Nephron progenitor cell (in vitro differentiated cells): ENCODE measurements around the gene PLA2G12B.
"Not testable (repeated sequence)": the region's sequence is repeated elsewhere in the genome, so short reads cannot be mapped to it uniquely, and the experiment has no call there.

Experiments
- DNase-seq: peaks from one replicate; pipeline ENCODE4 v3.0.0; 2021
- H3K27ac Mint-ChIP-seq: 2 replicates; pipeline ENCODE4 v1.8.0; 2021; ENCODE audit warnings: mild to moderate bottlenecking, moderate library complexity, mixed read lengths
- H3K27me3 Mint-ChIP-seq: 2 replicates; pipeline ENCODE4 v1.8.0; 2021; ENCODE audit warnings: mild to moderate bottlenecking, low read depth, mixed read lengths; ENCODE audit not compliant: poor library complexity
- H3K36me3 Mint-ChIP-seq: 2 replicates; pipeline ENCODE4 v1.8.0; 2021; ENCODE audit warnings: low read depth, mixed read lengths
- H3K4me1 Mint-ChIP-seq: 2 replicates; pipeline ENCODE4 v1.8.0; 2021; ENCODE audit warnings: mixed read lengths
- H3K4me3 Mint-ChIP-seq: 2 replicates; pipeline ENCODE4 v1.8.0; 2021; ENCODE audit warnings: mild to moderate bottlenecking, moderate library complexity, mixed read lengths
- H3K9me3 Mint-ChIP-seq: 2 replicates; pipeline ENCODE4 v1.8.0; 2021; ENCODE audit warnings: mild to moderate bottlenecking, moderate library complexity, mixed read lengths
- CTCF ChIP-seq: fragments of 200-600 bp; sonication (generic); IDR thresholded peaks from 2 replicates; pipeline ENCODE4 v1.5.0; 2021; ENCODE audit warnings: antibody characterized with exemption

PLA2G12B gene

GRCh38 chr10:72928798-72929197 is 25.8 kb downstream of the PLA2G12B start:
- H3K36me3 Mint-ChIP-seq: no peaks in the 10 kb centered on the region
- no peak for DNase-seq
- H3K4me3 Mint-ChIP-seq: no peak overlapping the region
- H3K9me3 Mint-ChIP-seq: no peaks in the 10 kb centered on the region
- no peaks in the 10 kb centered on the region for H3K27me3 Mint-ChIP-seq
- TF ChIP-seq CTCF: no peak
- peaks cover 12% of the 10 kb centered on the region for H3K4me1 Mint-ChIP-seq
- H3K27ac Mint-ChIP-seq: no peak overlapping the region

GRCh38 chr10:72927485-72927884 is 27.1 kb downstream of the PLA2G12B start:
- no peak overlapping the region for H3K4me3 Mint-ChIP-seq
- no peaks in the 10 kb centered on the region for H3K27me3 Mint-ChIP-seq
- peaks cover 12% of the 10 kb centered on the region for H3K4me1 Mint-ChIP-seq
- H3K27ac Mint-ChIP-seq: no peak overlapping the region
- DNase-seq: no peak
- TF ChIP-seq CTCF: no peak
- peaks cover 2% of the 10 kb centered on the region for H3K9me3 Mint-ChIP-seq
- H3K36me3 Mint-ChIP-seq: no peaks in the 10 kb centered on the region

GRCh38 chr10:72925951-72926465 is 28.6 kb downstream of the PLA2G12B start:
- Mint-ChIP-seq H3K9me3 (peaks cover 15% of the 10 kb centered on the region), H3K36me3 (peaks cover 7% of the 10 kb centered on the region), H3K27ac (no peak overlapping the region), H3K4me1 (peaks cover 12% of the 10 kb centered on the region), H3K27me3 (peaks cover 2% of the 10 kb centered on the region), H3K4me3 (no peak overlapping the region)
- TF ChIP-seq CTCF: no peak
- DNase-seq: no peak

GRCh38 chr10:72924351-72924750 is 30.3 kb downstream of the PLA2G12B start:
- Mint-ChIP-seq H3K36me3 (peaks cover 23% of the 10 kb centered on the region), H3K27ac (no peak overlapping the region), H3K4me3 (no peak overlapping the region), H3K9me3 (peaks cover 32% of the 10 kb centered on the region), H3K27me3 (peaks cover 2% of the 10 kb centered on the region), H3K4me1 (peaks cover 7% of the 10 kb centered on the region)
- DNase-seq: no peak
- no peak for TF ChIP-seq CTCF

GRCh38 chr10:72921147-72921683 is 33.4 kb downstream of the PLA2G12B start:
- DNase-seq, H3K4me1 Mint-ChIP-seq, H3K4me3 Mint-ChIP-seq, H3K27ac Mint-ChIP-seq, H3K27me3 Mint-ChIP-seq: not testable (repeated sequence)
- Mint-ChIP-seq H3K9me3 (peaks cover 49% of the 10 kb centered on the region), H3K36me3 (peaks cover 25% of the 10 kb centered on the region)

GRCh38 chr10:72918352-72918751 is 36.3 kb downstream of the PLA2G12B start:
- H3K4me3 Mint-ChIP-seq: no peak overlapping the region

GRCh38 chr10:72917803-72918332 is 36.7 kb downstream of the PLA2G12B start:
- not testable (repeated sequence) for DNase-seq, H3K4me3 Mint-ChIP-seq, H3K27ac Mint-ChIP-seq, H3K27me3 Mint-ChIP-seq, H3K4me1 Mint-ChIP-seq
- peaks cover 25% of the 10 kb centered on the region for H3K36me3 Mint-ChIP-seq
- peaks cover 49% of the 10 kb centered on the region for H3K9me3 Mint-ChIP-seq

More at GRCh38 chr10:72918352-72918751, 36.3 kb downstream of the PLA2G12B start:
- H3K9me3 Mint-ChIP-seq: peaks cover 49% of the 10 kb centered on the region
- H3K27ac Mint-ChIP-seq: no peak overlapping the region
- H3K36me3 Mint-ChIP-seq: peaks cover 25% of the 10 kb centered on the region
- H3K4me1 Mint-ChIP-seq: peaks cover under 1% of the 10 kb centered on the region
- no peak for TF ChIP-seq CTCF
- no peak for DNase-seq
- peaks cover 6% of the 10 kb centered on the region for H3K27me3 Mint-ChIP-seq

GRCh38 chr10:72917201-72917600 is 37.4 kb downstream of the PLA2G12B start:
- Mint-ChIP-seq H3K36me3 (peaks cover 25% of the 10 kb centered on the region), H3K4me1 (peaks cover 11% of the 10 kb centered on the region), H3K9me3 (peaks cover 44% of the 10 kb centered on the region)
- H3K4me3 Mint-ChIP-seq, H3K27ac Mint-ChIP-seq, H3K27me3 Mint-ChIP-seq, DNase-seq: not testable (repeated sequence)
